ENCODE results near the gene NQO2.

Gene NQO2

GRCh38 chr6:2976571-2977085 is 23.1 kb upstream of the NQO2 start:
- DNase-seq (ENCODE audit: low spot score) = no peak
- TF ChIP-seq, protein P1, sequence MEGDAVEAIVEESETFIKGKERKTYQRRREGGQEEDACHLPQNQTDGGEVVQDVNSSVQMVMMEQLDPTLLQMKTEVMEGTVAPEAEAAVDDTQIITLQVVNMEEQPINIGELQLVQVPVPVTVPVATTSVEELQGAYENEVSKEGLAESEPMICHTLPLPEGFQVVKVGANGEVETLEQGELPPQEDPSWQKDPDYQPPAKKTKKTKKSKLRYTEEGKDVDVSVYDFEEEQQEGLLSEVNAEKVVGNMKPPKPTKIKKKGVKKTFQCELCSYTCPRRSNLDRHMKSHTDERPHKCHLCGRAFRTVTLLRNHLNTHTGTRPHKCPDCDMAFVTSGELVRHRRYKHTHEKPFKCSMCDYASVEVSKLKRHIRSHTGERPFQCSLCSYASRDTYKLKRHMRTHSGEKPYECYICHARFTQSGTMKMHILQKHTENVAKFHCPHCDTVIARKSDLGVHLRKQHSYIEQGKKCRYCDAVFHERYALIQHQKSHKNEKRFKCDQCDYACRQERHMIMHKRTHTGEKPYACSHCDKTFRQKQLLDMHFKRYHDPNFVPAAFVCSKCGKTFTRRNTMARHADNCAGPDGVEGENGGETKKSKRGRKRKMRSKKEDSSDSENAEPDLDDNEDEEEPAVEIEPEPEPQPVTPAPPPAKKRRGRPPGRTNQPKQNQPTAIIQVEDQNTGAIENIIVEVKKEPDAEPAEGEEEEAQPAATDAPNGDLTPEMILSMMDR (IDR thresholded peaks at IDR 0.05; ENCODE audit: extremely low read depth, missing control alignments) = no peak

- TF ChIP-seq, protein P1 (IDR thresholded peaks at IDR 0.05; ENCODE audit: extremely low read depth, missing control alignments) = no peak
- DNase-seq (ENCODE audit: low spot score) = no peak
Observed at GRCh38 chr6:2977290-2977689, 22.4 kb upstream of the NQO2 start.

GRCh38 chr6:2977799-2978590 is 21.7 kb upstream of the NQO2 start:
- no peak for DNase-seq (ENCODE audit: low spot score)
- TF ChIP-seq, protein P1 (IDR thresholded peaks at IDR 0.05; ENCODE audit: extremely low read depth, missing control alignments) = no peak

- DNase-seq (ENCODE audit: low spot score) = no peak
- TF ChIP-seq, protein P1 (IDR thresholded peaks at IDR 0.05; ENCODE audit: extremely low read depth, missing control alignments) = no peak
Observed at GRCh38 chr6:2978923-2979322, 20.8 kb upstream of the NQO2 start.

- TF ChIP-seq, protein P1 (IDR thresholded peaks at IDR 0.05; ENCODE audit: extremely low read depth, missing control alignments) = no peak
- no peak for DNase-seq (ENCODE audit: low spot score)
Observed at GRCh38 chr6:2979819-2980464, 19.8 kb upstream of the NQO2 start.

DNA sequence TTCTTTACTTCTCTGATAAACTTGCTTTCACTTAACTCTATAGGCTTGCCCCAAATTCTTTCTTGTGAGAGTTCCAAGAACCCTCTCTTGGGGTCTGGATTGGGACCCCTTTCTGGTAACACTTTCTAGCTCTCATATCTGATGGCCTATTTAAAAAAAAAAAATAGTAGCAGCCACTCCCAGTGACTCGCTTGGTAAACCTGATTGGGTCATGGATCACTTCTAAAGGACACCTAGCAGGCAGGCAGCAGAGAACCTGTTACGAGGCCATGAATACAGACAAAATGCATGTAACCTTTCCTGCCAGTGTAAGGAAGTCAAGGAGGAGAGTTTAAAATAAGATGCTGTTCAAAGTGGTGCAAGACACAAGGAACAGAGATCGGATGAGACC is 19.2 kb upstream of the NQO2 start:
- DNase-seq (ENCODE audit: low spot score) = no peak
- TF ChIP-seq, protein P1 (IDR thresholded peaks at IDR 0.05; ENCODE audit: extremely low read depth, missing control alignments) = no peak

- TF ChIP-seq, protein P1 (IDR thresholded peaks at IDR 0.05; ENCODE audit: extremely low read depth, missing control alignments) = no peak
- no peak for DNase-seq (ENCODE audit: low spot score)
Observed at GRCh38 chr6:2982426-2983117, 17.1 kb upstream of the NQO2 start.
